OCI-LY1 (cell line): ENCODE results near the gene DDAH1.

ENCODE experiments used
- H2AFZ ChIP-seq: fragments of 200-600 bp; sonication (generic), shearing (Covaris generic); 2 replicates; pipeline ENCODE4 v1.6.0; 2014; ENCODE audit warnings: antibody characterized with exemption, mild to moderate bottlenecking, low read length
- H3F3A ChIP-seq: fragments of 200-600 bp; sonication (generic), shearing (Covaris generic); 2 replicates; pipeline ENCODE4 v1.6.0; 2014; ENCODE audit warnings: mild to moderate bottlenecking, antibody characterized with exemption, low read length, moderate library complexity; ENCODE audit not compliant: insufficient read depth
- H3K27ac ChIP-seq: fragments of 200-600 bp; sonication (generic); 2 replicates; pipeline ENCODE4 v1.5.1; 2014; ENCODE audit warnings: low read length, mixed run types, mild to moderate bottlenecking, low read depth; ENCODE audit not compliant: poor library complexity, severe bottlenecking
- H3K27me3 ChIP-seq: fragments of 200-600 bp; sonication (generic); 2 replicates; pipeline ENCODE4 v1.6.0; 2014; ENCODE audit warnings: antibody characterized with exemption, mild to moderate bottlenecking, low read length, moderate library complexity; ENCODE audit not compliant: insufficient read depth
- H3K36me3 ChIP-seq: fragments of 200-600 bp; sonication (generic); 2 replicates; pipeline ENCODE4 v1.6.1; 2014; ENCODE audit warnings: mild to moderate bottlenecking, antibody characterized with exemption, low read length, moderate library complexity, mixed read lengths; ENCODE audit not compliant: insufficient read depth
- H3K4me1 ChIP-seq: fragments of 200-600 bp; sonication (generic); 2 replicates; pipeline ENCODE4 v1.5.1; 2014; ENCODE audit warnings: mild to moderate bottlenecking, low read length, moderate library complexity; ENCODE audit not compliant: insufficient read depth, severe bottlenecking
- H3K4me2 ChIP-seq: fragments of 200-600 bp; sonication (generic), shearing (Covaris generic); 2 replicates; pipeline ENCODE4 v1.6.1; 2014; ENCODE audit warnings: low read length
- H3K4me3 ChIP-seq: fragments of 200-600 bp; sonication (generic); 2 replicates; pipeline ENCODE4 v1.5.1; 2014; ENCODE audit warnings: low read length, low read depth, mild to moderate bottlenecking, mixed read lengths; ENCODE audit not compliant: poor library complexity, severe bottlenecking
- H3K79me2 ChIP-seq: fragments of 200-600 bp; shearing (Covaris generic); 2 replicates; pipeline ENCODE4 v1.6.1; 2016; ENCODE audit warnings: mixed run types, low read length, mixed read lengths; ENCODE audit not compliant: insufficient read depth
- H3K9ac ChIP-seq: fragments of 200-600 bp; sonication (generic), shearing (Covaris generic); 2 replicates; pipeline ENCODE4 v1.6.1; 2014; ENCODE audit warnings: mild to moderate bottlenecking, low read length, mixed read lengths
- H3K9me2 ChIP-seq: fragments of 200-600 bp; sonication (generic), shearing (Covaris generic); 2 replicates; pipeline ENCODE4 v1.6.1; 2014; ENCODE audit warnings: low read depth, mild to moderate bottlenecking, low read length, mixed read lengths
- H3K9me3 ChIP-seq: fragments of 200-600 bp; shearing (Covaris generic); 2 replicates; pipeline ENCODE4 v1.6.1; 2014; ENCODE audit warnings: low read length, mixed read lengths
- H4K20me1 ChIP-seq: fragments of 200-600 bp; sonication (generic), shearing (Covaris generic); 2 replicates; pipeline ENCODE4 v1.6.0; 2016; ENCODE audit warnings: mild to moderate bottlenecking, low read length; ENCODE audit not compliant: insufficient read depth
- CTCF ChIP-seq: fragments of 200-600 bp; sonication (generic), shearing (Covaris generic); IDR thresholded peaks from 2 replicates; pipeline ENCODE4 v1.5.1; 2017; ENCODE audit warnings: mild to moderate bottlenecking, antibody characterized with exemption, low read length, moderate library complexity, mixed read lengths
- EZH2 ChIP-seq: fragments of 200-600 bp; sonication (generic), shearing (Covaris generic); IDR thresholded peaks from 2 replicates; pipeline ENCODE4 v1.8.0; 2017; ENCODE audit warnings: borderline replicate concordance, mixed run types, mild to moderate bottlenecking, antibody characterized with exemption, low read length, moderate library complexity, mixed read lengths

The DDAH1 gene

GRCh38 chr1:85448358-85448757, 16.6 kb downstream of the DDAH1 start:
- H3K4me2 ChIP-seq, result no peak overlapping the region

GRCh38 chr1:85447006-85447943, 17.7 kb downstream of the DDAH1 start:
- H3K27ac ChIP-seq, result no peak overlapping the region
- no peaks in the 10 kb centered on the region for H3K79me2 ChIP-seq
- H3K27me3 ChIP-seq, result no peaks in the 10 kb centered on the region
- H3K9me3 ChIP-seq, result no peaks in the 10 kb centered on the region
- H2AFZ ChIP-seq, result no peak overlapping the region
- H3K9me2 ChIP-seq, result no peaks in the 10 kb centered on the region
- H3K4me2 ChIP-seq, result no peak overlapping the region
- no peak overlapping the region for H3K4me3 ChIP-seq
- TF ChIP-seq CTCF (no peak), EZH2 (no peak)
- no peaks in the 10 kb centered on the region for H4K20me1 ChIP-seq
- H3F3A ChIP-seq, result no peaks in the 10 kb centered on the region
- no peaks in the 10 kb centered on the region for H3K36me3 ChIP-seq
- no peaks in the 10 kb centered on the region for H3K4me1 ChIP-seq
- no peak overlapping the region for H3K9ac ChIP-seq

More at GRCh38 chr1:85448358-85448757, 16.6 kb downstream of the DDAH1 start:
- Histone ChIP-seq H3K27me3 (no peaks in the 10 kb centered on the region), H3K4me3 (no peak overlapping the region), H3K9me2 (no peaks in the 10 kb centered on the region), H3K27ac (no peak overlapping the region), H3K9ac (no peak overlapping the region), H3K36me3 (no peaks in the 10 kb centered on the region), H3K9me3 (no peaks in the 10 kb centered on the region), H3K79me2 (no peaks in the 10 kb centered on the region), H2AFZ (no peak overlapping the region), H3K4me1 (no peaks in the 10 kb centered on the region), H4K20me1 (no peaks in the 10 kb centered on the region), H3F3A (no peaks in the 10 kb centered on the region)
- TF ChIP-seq CTCF (no peak), EZH2 (no peak)

GRCh38 chr1:85445906-85446305, 19.1 kb downstream of the DDAH1 start:
- no peak overlapping the region for H3K9ac ChIP-seq
- no peak overlapping the region for H3K4me2 ChIP-seq
- H4K20me1 ChIP-seq, result no peaks in the 10 kb centered on the region
- H3F3A ChIP-seq, result no peaks in the 10 kb centered on the region
- H3K27ac ChIP-seq, result no peak overlapping the region
- no peaks in the 10 kb centered on the region for H3K79me2 ChIP-seq
- TF ChIP-seq CTCF (no peak), EZH2 (no peak)
- H3K9me3 ChIP-seq, result no peaks in the 10 kb centered on the region
- H2AFZ ChIP-seq, result no peak overlapping the region
- H3K4me3 ChIP-seq, result no peak overlapping the region
- H3K27me3 ChIP-seq, result no peaks in the 10 kb centered on the region
- no peaks in the 10 kb centered on the region for H3K4me1 ChIP-seq
- H3K9me2 ChIP-seq, result no peaks in the 10 kb centered on the region
- no peaks in the 10 kb centered on the region for H3K36me3 ChIP-seq
